HEK293 (cell line): Measurements from ENCODE around the gene CPNE2.

Source experiments
- INSM2 ChIP-seq: fragments of 450-650 bp; formaldehyde crosslinking; IDR thresholded peaks from 2 replicates; pipeline ENCODE4 v1.5.1; 2016; ENCODE audit warnings: missing biosample characterization, missing genetic modification characterization
- KLF9 ChIP-seq: fragments of 450-650 bp; formaldehyde crosslinking; IDR thresholded peaks from 2 replicates; pipeline ENCODE4 v1.5.1; 2016; ENCODE audit warnings: missing biosample characterization, missing genetic modification characterization, low read depth
- ZBTB1 ChIP-seq: fragments of 450-650 bp; formaldehyde crosslinking; IDR thresholded peaks from 2 replicates; pipeline ENCODE4 v1.5.1; 2016; ENCODE audit warnings: missing biosample characterization, missing genetic modification characterization
- ZBTB8A ChIP-seq: fragments of 450-650 bp; formaldehyde crosslinking; IDR thresholded peaks from 2 replicates; pipeline ENCODE4 v1.5.1; 2016; ENCODE audit warnings: missing biosample characterization, missing genetic modification characterization
- ZFP41 ChIP-seq: fragments of 450-650 bp; formaldehyde crosslinking; IDR thresholded peaks from 2 replicates; pipeline ENCODE4 v1.5.1; 2016; ENCODE audit warnings: missing biosample characterization, missing genetic modification characterization, borderline replicate concordance
- ZNF221 ChIP-seq: fragments of 450-650 bp; formaldehyde crosslinking; IDR thresholded peaks from 2 replicates; pipeline ENCODE4 v1.5.1; 2017; ENCODE audit warnings: missing biosample characterization, missing genetic modification characterization, borderline replicate concordance
- ZNF274 ChIP-seq, 2 experiments: fragments of 200-500 bp in 1 of 2; fragments of 450-650 bp in 1 of 2; sonication (Bioruptor generic) in 1 of 2; formaldehyde crosslinking in 1 of 2; IDR thresholded peaks; 2 replicates each; pipeline versions ENCODE4 v1.5.1 to v1.6.1; 2014 to 2016; ENCODE audit warnings: borderline replicate concordance in 1 of 2, inconsistent platforms in 1 of 2, low read length in 1 of 2, missing biosample characterization in 1 of 2, missing genetic modification characterization in 1 of 2
- ZNF501 ChIP-seq: fragments of 450-650 bp; formaldehyde crosslinking; IDR thresholded peaks from 2 replicates; pipeline ENCODE4 v1.5.1; 2016; ENCODE audit warnings: missing biosample characterization, missing genetic modification characterization
- ZNF776 ChIP-seq: fragments of 450-650 bp; formaldehyde crosslinking; IDR thresholded peaks from 2 replicates; pipeline ENCODE4 v1.5.0; 2017; ENCODE audit warnings: missing biosample characterization, missing genetic modification characterization, borderline replicate concordance
- TF ChIP-seq, protein P1 (sequence below): fragments of 450-650 bp; formaldehyde crosslinking; IDR thresholded peaks from 2 replicates; pipeline ENCODE4 v1.5.1; 2016; ENCODE audit warnings: missing biosample characterization, missing genetic modification characterization
- TF ChIP-seq, protein P2 (sequence below): fragments of 450-650 bp; formaldehyde crosslinking; IDR thresholded peaks from 2 replicates; pipeline ENCODE4 v1.5.1; 2017; ENCODE audit warnings: missing biosample characterization, missing genetic modification characterization

- TF ChIP-seq ZNF776 (tag by site-specific recombination) (no peak), ZBTB8A (tag by site-specific recombination) (no peak), INSM2 (tag by site-specific recombination) (no peak), ZBTB1 (tag by site-specific recombination) (no peak), KLF9 (tag by site-specific recombination) (no peak), ZNF221 (no peak), ZNF501 (no peak), ZFP41 (tag by site-specific recombination) (no peak), ZNF274 (IDR thresholded peaks at IDR 0.05; ENCODE audit: low read length) (no peak), ZNF274 (tag by site-specific recombination; IDR thresholded peaks at IDR 0.05; ENCODE audit: borderline replicate concordance) (no peak)
- TF ChIP-seq, protein P1, sequence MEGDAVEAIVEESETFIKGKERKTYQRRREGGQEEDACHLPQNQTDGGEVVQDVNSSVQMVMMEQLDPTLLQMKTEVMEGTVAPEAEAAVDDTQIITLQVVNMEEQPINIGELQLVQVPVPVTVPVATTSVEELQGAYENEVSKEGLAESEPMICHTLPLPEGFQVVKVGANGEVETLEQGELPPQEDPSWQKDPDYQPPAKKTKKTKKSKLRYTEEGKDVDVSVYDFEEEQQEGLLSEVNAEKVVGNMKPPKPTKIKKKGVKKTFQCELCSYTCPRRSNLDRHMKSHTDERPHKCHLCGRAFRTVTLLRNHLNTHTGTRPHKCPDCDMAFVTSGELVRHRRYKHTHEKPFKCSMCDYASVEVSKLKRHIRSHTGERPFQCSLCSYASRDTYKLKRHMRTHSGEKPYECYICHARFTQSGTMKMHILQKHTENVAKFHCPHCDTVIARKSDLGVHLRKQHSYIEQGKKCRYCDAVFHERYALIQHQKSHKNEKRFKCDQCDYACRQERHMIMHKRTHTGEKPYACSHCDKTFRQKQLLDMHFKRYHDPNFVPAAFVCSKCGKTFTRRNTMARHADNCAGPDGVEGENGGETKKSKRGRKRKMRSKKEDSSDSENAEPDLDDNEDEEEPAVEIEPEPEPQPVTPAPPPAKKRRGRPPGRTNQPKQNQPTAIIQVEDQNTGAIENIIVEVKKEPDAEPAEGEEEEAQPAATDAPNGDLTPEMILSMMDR (tag by site-specific recombination) = no peak
- TF ChIP-seq, protein P2, sequence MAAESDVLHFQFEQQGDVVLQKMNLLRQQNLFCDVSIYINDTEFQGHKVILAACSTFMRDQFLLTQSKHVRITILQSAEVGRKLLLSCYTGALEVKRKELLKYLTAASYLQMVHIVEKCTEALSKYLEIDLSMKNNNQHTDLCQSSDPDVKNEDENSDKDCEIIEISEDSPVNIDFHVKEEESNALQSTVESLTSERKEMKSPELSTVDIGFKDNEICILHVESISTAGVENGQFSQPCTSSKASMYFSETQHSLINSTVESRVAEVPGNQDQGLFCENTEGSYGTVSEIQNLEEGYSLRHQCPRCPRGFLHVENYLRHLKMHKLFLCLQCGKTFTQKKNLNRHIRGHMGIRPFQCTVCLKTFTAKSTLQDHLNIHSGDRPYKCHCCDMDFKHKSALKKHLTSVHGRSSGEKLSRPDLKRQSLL = no peak
Observed at GRCh38 chr16:57184113-57184512, 91.7 kb downstream of the CPNE2 start.
